Astrocyte (in vitro differentiated cells and primary cell): Measurements from ENCODE around the gene RPLP1.

Experiments
- EZH2 ChIP-seq: IDR thresholded peaks from 2 replicates; pipeline ENCODE4 v1.6.1; 2012; ENCODE audit warnings: mild to moderate bottlenecking, low read length, inconsistent platforms; ENCODE audit not compliant: insufficient read depth
- TF ChIP-seq, protein P1 (sequence below): IDR thresholded peaks from 2 replicates; pipeline ENCODE4 v1.5.1; 2011; ENCODE audit warnings: low read depth, mild to moderate bottlenecking, inconsistent platforms, low read length, moderate library complexity; ENCODE audit not compliant: insufficient read depth

DNA sequence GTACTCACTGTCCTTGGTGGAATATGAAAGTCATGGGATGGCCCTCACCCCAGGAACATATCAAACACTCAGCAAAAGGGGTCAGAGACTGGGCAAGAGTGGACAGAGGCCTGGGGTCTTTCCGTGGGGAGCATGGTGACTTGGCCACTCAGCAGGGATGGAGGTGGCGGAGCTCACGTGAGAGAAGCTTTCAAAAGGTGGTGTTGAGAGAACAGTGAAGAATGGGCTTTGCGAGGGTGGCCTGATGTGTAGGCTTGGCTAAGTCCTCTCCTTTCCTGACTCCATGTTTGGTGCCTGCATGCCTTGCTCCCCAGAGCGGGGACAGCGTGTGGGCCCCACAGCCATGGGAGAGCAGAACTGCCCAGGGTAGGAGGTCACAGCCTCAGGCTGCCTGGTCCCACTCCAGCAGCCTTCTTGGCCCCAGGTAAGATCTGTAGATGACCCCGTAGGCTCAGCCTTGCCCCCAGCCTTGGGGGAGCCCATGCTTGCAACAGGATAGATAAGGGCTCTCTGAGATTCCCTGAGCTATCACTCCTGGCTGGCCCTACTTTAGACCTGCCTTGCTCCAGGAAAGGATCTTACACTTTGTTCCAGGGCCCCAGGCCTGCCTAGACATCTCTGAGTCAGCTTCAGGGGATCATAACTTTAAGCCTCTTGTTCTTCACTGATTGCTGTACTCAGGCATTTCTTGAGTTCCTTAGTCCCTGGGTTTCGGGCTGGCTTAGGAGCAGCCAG is 17.0 kb downstream of the RPLP1 start:
- TF ChIP-seq, protein P1, sequence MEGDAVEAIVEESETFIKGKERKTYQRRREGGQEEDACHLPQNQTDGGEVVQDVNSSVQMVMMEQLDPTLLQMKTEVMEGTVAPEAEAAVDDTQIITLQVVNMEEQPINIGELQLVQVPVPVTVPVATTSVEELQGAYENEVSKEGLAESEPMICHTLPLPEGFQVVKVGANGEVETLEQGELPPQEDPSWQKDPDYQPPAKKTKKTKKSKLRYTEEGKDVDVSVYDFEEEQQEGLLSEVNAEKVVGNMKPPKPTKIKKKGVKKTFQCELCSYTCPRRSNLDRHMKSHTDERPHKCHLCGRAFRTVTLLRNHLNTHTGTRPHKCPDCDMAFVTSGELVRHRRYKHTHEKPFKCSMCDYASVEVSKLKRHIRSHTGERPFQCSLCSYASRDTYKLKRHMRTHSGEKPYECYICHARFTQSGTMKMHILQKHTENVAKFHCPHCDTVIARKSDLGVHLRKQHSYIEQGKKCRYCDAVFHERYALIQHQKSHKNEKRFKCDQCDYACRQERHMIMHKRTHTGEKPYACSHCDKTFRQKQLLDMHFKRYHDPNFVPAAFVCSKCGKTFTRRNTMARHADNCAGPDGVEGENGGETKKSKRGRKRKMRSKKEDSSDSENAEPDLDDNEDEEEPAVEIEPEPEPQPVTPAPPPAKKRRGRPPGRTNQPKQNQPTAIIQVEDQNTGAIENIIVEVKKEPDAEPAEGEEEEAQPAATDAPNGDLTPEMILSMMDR = no peak
- TF ChIP-seq EZH2 = no peak
